IPS-20b (cell line): ENCODE data around the gene DUSP10.

Experiments used
- H3K27ac ChIP-seq: one replicate; pipeline ENCODE4 v1.5.1; 2013; ENCODE audit warnings: low read length
- H3K27me3 ChIP-seq: 2 replicates; pipeline ENCODE4 v1.6.1; 2013; ENCODE audit warnings: mild to moderate bottlenecking, low read length, inconsistent platforms; ENCODE audit not compliant: insufficient read depth
- H3K36me3 ChIP-seq: 2 replicates; pipeline ENCODE4 v1.6.1; 2013; ENCODE audit warnings: low read depth, mild to moderate bottlenecking, inconsistent platforms, low read length, moderate library complexity; ENCODE audit not compliant: insufficient read depth
- H3K4me1 ChIP-seq: 2 replicates; pipeline ENCODE4 v1.6.1; 2013; ENCODE audit warnings: mild to moderate bottlenecking, control low read depth, inconsistent platforms, low read length, moderate library complexity; ENCODE audit not compliant: insufficient read depth
- H3K4me3 ChIP-seq: 2 replicates; pipeline ENCODE4 v1.5.1; 2013; ENCODE audit warnings: mild to moderate bottlenecking, low read length, inconsistent platforms
- H3K9ac ChIP-seq: 2 replicates; pipeline ENCODE4 v1.6.1; 2013; ENCODE audit warnings: low read depth, mild to moderate bottlenecking, inconsistent platforms, low read length, moderate library complexity
- H3K9me3 ChIP-seq: 2 replicates; pipeline ENCODE4 v1.6.1; 2013; ENCODE audit warnings: mild to moderate bottlenecking, low read depth, low read length, inconsistent platforms; ENCODE audit not compliant: insufficient read depth

Gene DUSP10

GRCh38 chr1:221725735-221726672, 15.9 kb downstream of the DUSP10 start:
- peaks cover 4% of the 10 kb centered on the region; the same call in 1 of the 2 replicates for H3K36me3 ChIP-seq
- peaks cover 14% of the 10 kb centered on the region for H3K9me3 ChIP-seq
- no peak overlapping the region for H3K27ac ChIP-seq
- no peak overlapping the region for H3K9ac ChIP-seq
- no peaks in the 10 kb centered on the region; the same call in 1 of the 2 replicates for H3K4me1 ChIP-seq
- no peak overlapping the region for H3K4me3 ChIP-seq
- H3K27me3 ChIP-seq, result no peaks in the 10 kb centered on the region

DNA sequence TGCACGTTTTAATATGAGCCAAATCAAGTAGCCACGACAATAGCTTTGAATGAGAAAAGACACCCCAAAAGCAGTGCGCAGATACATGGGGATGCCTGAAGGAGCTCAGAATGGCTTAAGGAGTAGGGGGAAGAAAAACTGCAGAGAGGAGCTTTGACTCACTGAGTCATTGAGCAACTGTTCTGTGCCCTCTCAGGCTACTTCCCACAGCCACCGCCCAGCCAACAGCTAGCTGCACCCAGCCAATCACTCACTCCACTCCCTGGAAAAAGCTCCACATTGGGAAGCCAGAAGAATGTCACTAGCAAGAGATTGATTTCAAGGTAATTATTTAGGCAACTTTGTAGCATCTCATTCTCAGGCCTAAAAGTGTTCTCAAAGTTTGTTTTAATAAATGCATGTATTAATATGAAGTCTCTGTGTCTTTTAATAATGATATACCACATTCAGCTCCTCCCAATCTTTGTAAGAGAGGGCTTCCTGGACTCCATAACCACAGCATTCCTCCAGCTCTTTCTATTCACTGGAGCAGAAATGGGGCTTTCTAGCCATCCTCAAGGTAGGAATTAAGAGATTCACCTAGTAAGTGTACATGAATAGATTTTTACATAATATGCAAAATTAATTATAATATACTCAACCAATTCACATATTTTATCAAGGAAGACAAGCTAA, 16.8 kb downstream of the DUSP10 start:
- Histone ChIP-seq H3K36me3 (peaks cover 4% of the 10 kb centered on the region; the same call in 1 of the 2 replicates), H3K27ac (no peak overlapping the region), H3K4me1 (no peaks in the 10 kb centered on the region), H3K4me3 (no peak overlapping the region), H3K9me3 (peaks cover 14% of the 10 kb centered on the region), H3K9ac (no peak overlapping the region), H3K27me3 (no peaks in the 10 kb centered on the region)

GRCh38 chr1:221723848-221724236, 18.0 kb downstream of the DUSP10 start:
- H3K27ac ChIP-seq, result no peak overlapping the region
- peaks cover 14% of the 10 kb centered on the region for H3K9me3 ChIP-seq
- H3K36me3 ChIP-seq, result peaks cover 4% of the 10 kb centered on the region; the same call in 1 of the 2 replicates
- H3K27me3 ChIP-seq, result no peaks in the 10 kb centered on the region
- no peak overlapping the region for H3K9ac ChIP-seq
- H3K4me1 ChIP-seq, result peaks cover 8% of the 10 kb centered on the region
- H3K4me3 ChIP-seq, result no peak overlapping the region

GRCh38 chr1:221723018-221723847, 18.7 kb downstream of the DUSP10 start:
- Histone ChIP-seq H3K36me3 (peaks cover 4% of the 10 kb centered on the region; the same call in 1 of the 2 replicates), H3K27me3 (no peaks in the 10 kb centered on the region; the same call in 1 of the 2 replicates), H3K4me1 (peaks cover 13% of the 10 kb centered on the region), H3K9ac (no peak overlapping the region), H3K4me3 (no peak overlapping the region), H3K27ac (no peak overlapping the region), H3K9me3 (peaks cover 14% of the 10 kb centered on the region)

DNA sequence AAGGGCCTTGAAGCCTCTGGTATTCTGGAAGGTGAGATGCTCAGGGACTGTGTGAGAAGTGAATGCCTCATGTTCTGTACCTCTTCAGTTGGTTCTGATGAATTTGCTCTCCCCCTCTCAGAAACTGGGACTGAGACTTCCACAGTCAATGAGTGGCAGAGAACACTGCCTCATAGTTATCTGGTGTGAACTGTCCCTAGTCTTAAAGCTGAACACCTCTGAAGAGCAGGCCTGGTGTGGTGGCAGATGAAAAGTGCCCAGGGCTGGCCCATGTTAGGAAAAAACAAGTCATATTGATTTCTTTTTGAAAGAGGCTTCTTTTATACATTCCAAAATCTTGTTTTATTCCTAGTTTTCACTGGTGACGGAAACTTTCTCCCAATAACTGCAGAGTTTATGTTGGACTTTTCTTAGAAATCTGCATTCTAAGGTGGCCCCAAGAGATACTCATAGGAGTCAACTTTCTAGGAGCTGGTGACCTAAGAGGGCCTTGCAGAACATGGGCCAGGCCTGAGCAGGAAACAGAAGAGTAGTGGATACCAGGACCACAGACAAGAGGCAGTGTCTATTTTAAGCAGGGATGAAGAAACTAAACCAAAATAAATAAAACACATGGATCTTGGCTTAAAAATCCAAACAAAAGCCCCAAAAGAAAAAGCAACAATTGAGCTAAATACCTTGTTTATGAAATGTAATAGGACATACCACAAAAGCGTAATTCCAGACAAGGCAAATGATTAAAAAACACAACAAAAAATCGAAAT, 19.5 kb downstream of the DUSP10 start:
- H3K27ac ChIP-seq, result no peak overlapping the region

DNA sequence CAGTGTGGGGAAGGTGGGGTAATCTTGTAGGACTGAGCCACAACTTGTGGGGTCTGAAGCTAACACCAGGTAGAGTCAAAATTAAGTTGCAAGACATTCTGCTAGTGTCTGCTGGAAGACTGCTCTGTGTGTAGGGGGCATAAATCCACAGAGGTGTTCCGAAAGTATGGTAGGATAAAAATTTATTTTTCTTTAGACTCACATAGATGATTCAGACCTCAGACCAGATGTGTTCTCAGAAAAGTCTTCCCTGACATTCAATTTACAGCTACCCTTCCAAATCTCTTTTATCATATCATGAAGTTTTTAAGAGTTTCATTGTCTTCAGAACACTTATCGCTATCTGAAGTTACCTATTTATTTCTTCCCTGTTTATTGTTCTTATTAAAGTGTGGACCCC, 21.3 kb downstream of the DUSP10 start:
- Histone ChIP-seq H3K36me3 (peaks cover 4% of the 10 kb centered on the region; the same call in 1 of the 2 replicates), H3K9me3 (peaks cover 14% of the 10 kb centered on the region), H3K27me3 (peaks cover 21% of the 10 kb centered on the region; the same call in 1 of the 2 replicates), H3K4me1 (peaks cover 30% of the 10 kb centered on the region), H3K9ac (no peak overlapping the region), H3K4me3 (no peak overlapping the region), H3K27ac (no peak overlapping the region)

More for the DNA sequence above, 19.5 kb downstream of the DUSP10 start:
- no peak overlapping the region for H3K9ac ChIP-seq
- H3K36me3 ChIP-seq, result peaks cover 4% of the 10 kb centered on the region; the same call in 1 of the 2 replicates
- peaks cover 4% of the 10 kb centered on the region; the same call in 1 of the 2 replicates for H3K27me3 ChIP-seq
- no peak overlapping the region for H3K4me3 ChIP-seq
- H3K9me3 ChIP-seq, result peaks cover 14% of the 10 kb centered on the region
- peaks cover 15% of the 10 kb centered on the region for H3K4me1 ChIP-seq

DNA sequence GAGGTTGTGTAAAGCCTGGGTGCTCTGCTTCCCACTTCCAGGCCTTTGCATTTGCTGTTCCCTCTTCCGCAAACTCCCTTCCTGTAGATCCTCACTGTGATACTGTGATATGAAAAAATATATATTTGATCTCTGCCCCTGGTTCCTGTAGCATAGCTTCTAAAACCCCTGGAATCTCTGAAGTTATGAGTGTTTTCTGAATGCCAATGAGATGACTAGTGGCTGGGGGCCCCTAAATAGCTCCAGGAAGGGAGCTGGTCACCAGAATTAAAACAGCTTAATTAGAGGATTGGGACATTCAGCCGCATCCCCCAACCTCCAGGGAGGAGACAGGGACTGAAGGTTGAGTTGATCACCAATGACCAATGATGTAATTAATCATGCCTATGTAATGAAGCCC, 21.9 kb downstream of the DUSP10 start:
- no peak overlapping the region for H3K4me3 ChIP-seq
- peaks cover 32% of the 10 kb centered on the region for H3K4me1 ChIP-seq
- peaks cover 21% of the 10 kb centered on the region; the same call in 1 of the 2 replicates for H3K27me3 ChIP-seq
- no peak overlapping the region for H3K9ac ChIP-seq
- H3K36me3 ChIP-seq, result peaks cover 4% of the 10 kb centered on the region; the same call in 1 of the 2 replicates
- H3K9me3 ChIP-seq, result peaks cover 14% of the 10 kb centered on the region
- no peak overlapping the region for H3K27ac ChIP-seq

GRCh38 chr1:221719278-221719597, 22.7 kb downstream of the DUSP10 start:
- peaks cover 4% of the 10 kb centered on the region; the same call in 1 of the 2 replicates for H3K36me3 ChIP-seq
- peaks cover 38% of the 10 kb centered on the region for H3K4me1 ChIP-seq
- no peak overlapping the region for H3K9ac ChIP-seq
- H3K27ac ChIP-seq, result no peak overlapping the region
- peaks cover 14% of the 10 kb centered on the region for H3K9me3 ChIP-seq
- peaks cover 21% of the 10 kb centered on the region; the same call in 1 of the 2 replicates for H3K27me3 ChIP-seq
- no peak overlapping the region for H3K4me3 ChIP-seq

DNA sequence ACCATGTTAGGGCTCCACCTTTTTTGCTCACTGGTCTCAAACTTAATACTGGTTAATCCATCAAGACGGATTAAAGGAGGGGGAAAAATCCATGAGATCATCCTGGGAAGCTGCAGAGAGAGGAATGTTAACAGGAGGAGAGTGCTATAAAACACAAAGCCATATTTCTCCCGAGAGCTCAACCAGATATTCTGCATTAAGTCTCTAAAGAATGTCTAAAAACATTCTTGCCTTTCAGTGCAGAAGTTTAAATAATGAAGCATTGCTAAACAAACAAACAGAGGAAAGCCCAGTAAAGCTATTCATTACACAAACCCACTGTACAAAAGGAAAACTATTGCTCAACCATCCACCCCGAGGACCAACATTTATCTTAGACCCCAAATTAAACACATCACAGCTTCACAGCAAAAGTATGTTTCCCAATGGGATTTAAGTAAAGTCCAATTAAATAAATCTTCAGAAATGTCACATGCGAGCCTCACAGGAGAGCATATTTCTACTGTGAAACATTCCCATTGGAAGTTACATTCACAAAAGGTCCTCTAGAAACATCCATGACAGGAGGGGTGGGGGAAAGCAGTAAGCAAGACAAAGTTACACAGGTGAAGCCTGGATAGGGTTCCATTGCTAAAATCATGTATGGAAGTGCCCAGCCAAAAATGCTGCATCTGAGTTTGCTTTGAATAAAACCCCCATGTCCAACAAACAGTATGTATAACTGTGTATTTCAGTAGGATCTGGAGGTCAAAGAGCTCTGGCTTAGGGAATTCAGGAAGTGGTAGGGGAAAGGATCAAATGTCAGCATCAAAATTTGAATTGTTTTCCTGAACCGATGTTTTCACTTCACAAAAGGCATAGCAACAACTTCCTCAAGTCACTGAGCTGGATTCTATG, 23.3 kb downstream of the DUSP10 start:
- H3K9me3 ChIP-seq, result peaks cover 9% of the 10 kb centered on the region
- H3K4me1 ChIP-seq, result peaks cover 38% of the 10 kb centered on the region
- H3K27ac ChIP-seq, result no peak overlapping the region
- H3K4me3 ChIP-seq, result no peak overlapping the region
- H3K36me3 ChIP-seq, result peaks cover 4% of the 10 kb centered on the region; the same call in 1 of the 2 replicates
- peaks cover 21% of the 10 kb centered on the region; the same call in 1 of the 2 replicates for H3K27me3 ChIP-seq
- H3K9ac ChIP-seq, result no peak overlapping the region

DNA sequence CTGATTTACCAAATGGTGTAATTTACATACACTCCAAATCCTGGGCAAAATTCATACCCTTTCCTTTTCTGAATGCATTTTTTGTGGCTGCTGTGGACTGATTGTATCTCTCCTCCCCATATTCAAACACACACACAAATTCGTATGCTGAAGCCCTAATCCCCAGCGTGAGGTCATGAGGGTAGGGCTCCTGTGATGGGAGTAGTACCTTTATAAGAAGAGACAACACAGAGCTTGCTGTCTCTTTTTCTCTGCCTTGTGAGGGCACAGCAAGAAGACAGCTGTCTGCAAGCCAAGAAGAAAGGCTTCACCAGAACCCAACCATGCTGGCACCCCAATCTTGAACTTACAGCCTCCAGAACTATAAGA, 24.4 kb downstream of the DUSP10 start:
- no peaks in the 10 kb centered on the region for H3K36me3 ChIP-seq
- no peak overlapping the region for H3K27ac ChIP-seq
- no peak overlapping the region for H3K9ac ChIP-seq
- no peak overlapping the region for H3K4me3 ChIP-seq
- peaks cover 42% of the 10 kb centered on the region for H3K4me1 ChIP-seq
- H3K27me3 ChIP-seq, result peaks cover 21% of the 10 kb centered on the region; the same call in 1 of the 2 replicates
- no peaks in the 10 kb centered on the region for H3K9me3 ChIP-seq
